ENCODE results near the gene EP400.

DNA sequence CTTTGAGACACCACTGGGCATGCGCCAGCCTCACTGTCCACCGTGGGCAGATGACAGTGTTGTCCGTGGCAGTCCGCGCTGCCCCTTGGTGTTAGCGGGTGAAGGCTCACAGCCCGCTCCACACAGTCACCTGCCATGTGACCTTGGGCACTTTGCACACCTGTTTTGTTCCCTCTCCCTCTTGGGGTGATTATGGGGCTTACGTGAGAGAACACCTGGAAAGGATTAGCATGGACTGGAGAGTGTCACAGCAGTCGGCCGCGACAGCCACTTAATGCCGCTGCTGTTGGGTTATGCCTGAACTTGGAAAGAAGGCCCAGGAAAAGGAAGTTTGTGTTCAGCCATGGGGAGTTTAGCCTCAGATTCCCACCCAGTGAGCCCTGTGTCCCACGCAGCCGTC, 100.1 kb downstream of the EP400 start:
- TF ChIP-seq, protein P1, sequence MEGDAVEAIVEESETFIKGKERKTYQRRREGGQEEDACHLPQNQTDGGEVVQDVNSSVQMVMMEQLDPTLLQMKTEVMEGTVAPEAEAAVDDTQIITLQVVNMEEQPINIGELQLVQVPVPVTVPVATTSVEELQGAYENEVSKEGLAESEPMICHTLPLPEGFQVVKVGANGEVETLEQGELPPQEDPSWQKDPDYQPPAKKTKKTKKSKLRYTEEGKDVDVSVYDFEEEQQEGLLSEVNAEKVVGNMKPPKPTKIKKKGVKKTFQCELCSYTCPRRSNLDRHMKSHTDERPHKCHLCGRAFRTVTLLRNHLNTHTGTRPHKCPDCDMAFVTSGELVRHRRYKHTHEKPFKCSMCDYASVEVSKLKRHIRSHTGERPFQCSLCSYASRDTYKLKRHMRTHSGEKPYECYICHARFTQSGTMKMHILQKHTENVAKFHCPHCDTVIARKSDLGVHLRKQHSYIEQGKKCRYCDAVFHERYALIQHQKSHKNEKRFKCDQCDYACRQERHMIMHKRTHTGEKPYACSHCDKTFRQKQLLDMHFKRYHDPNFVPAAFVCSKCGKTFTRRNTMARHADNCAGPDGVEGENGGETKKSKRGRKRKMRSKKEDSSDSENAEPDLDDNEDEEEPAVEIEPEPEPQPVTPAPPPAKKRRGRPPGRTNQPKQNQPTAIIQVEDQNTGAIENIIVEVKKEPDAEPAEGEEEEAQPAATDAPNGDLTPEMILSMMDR (IDR thresholded peaks at IDR 0.05; ENCODE audit: low read depth, low read length, poor library complexity, severe bottlenecking), result no peak
- TF ChIP-seq EZH2phosphoT487 (IDR thresholded peaks at IDR 0.05; ENCODE audit: borderline replicate concordance, low read length), result no peak
